ENCODE data around the gene DBX1.

GRCh38 chr11:20156280-20156875, 3.9 kb downstream of the DBX1 start:
- TF ChIP-seq CTCF (IDR thresholded peaks at IDR 0.05) (no peak), ZFX (IDR thresholded peaks at IDR 0.05; ENCODE audit: borderline replicate concordance) (no peak)
